ENCODE data around the gene THPO. TPM values are rescaled to one million over a fixed set of nuclear protein-coding genes. Genes with fewer than 3 reads are reported as not detected.

The THPO gene
- total and polyA plus RNA-seq, 12 donors = 0.16 to 1.3 (median 0.56) TPM; not detected in 3

DNA sequence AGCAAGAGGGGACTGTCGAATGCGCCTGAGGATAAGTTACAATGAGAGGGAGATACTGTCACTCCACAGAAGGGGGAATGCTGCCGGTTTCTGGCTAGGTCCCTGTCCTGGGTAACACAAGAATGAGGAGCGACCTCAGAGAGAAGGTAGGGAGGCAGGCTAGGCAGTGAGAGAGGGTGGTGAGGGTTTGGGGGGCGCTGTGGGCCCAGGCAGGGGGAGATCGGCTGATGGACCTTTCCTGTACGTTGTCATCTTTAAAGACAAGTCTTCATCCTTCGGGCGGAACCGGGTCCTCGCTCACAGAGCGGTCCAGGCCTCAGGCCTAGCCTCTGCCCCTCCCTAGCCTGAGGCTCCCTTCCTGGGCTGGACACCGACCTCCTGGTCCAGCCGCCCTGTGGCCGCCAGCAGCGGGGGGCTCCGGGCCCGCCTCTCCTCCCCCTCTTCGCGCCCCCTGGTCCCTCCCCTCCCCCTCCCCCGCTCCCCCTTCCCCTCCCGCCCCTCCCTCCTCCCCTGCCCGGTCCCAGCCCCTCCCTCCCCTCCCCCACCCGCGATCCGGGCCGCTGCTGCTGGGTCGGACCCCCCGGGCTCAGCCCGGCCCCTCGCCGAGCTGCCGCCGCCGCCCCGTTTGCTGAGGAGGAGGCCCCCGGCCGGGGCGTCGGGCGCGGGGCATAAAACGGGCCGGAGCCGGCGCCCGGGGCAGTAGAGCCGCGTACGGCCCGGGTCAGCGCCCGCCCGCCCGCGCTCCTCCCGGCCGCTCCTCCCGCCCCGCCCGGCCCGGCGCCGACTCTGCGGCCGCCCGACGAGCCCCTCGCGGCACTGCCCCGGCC, 1.6 kb upstream of the THPO start, which contains the start of gene CHRD:
CHRD (plus strand) TSS at position 697 of the 827 bp plus-strand sequence. CDS start 265 bp downstream, outside the sequence.
- Histone ChIP-seq H3K36me3 (peaks cover 0 to 11% (median 0%) of the 10 kb centered on the region in 9 donors), H3K4me1 (peaks cover 7 to 40% (median 21%) of the 10 kb centered on the region in 9 donors), H3K27me3 (peaks cover 5 to 77% (median 62%) of the 10 kb centered on the region in 7 donors), H3K4me3 (peak within 1 kb of the TSS; percentile 11 to 58 (median 54)), H3K9me3 (no peaks in the 10 kb centered on the region), H3K27ac (peak within 1 kb of the TSS; percentile 50 to 83 (median 78))
- ATAC-seq (peak in 7 of 8 donors; percentile 30 to 70 (median 59)), DNase-seq (peak in 1 of 2 donors; percentile 59)
- TF ChIP-seq, protein P1, sequence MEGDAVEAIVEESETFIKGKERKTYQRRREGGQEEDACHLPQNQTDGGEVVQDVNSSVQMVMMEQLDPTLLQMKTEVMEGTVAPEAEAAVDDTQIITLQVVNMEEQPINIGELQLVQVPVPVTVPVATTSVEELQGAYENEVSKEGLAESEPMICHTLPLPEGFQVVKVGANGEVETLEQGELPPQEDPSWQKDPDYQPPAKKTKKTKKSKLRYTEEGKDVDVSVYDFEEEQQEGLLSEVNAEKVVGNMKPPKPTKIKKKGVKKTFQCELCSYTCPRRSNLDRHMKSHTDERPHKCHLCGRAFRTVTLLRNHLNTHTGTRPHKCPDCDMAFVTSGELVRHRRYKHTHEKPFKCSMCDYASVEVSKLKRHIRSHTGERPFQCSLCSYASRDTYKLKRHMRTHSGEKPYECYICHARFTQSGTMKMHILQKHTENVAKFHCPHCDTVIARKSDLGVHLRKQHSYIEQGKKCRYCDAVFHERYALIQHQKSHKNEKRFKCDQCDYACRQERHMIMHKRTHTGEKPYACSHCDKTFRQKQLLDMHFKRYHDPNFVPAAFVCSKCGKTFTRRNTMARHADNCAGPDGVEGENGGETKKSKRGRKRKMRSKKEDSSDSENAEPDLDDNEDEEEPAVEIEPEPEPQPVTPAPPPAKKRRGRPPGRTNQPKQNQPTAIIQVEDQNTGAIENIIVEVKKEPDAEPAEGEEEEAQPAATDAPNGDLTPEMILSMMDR (IDR thresholded peaks at IDR 0.05) = no peak
- intact Hi-C loops (cut with DNase I) = loop anchor here in 8 of 10 donors (5.0 to 10.0 kb wide), 5 partner anchors 135 to 405 kb away; no protein-coding TSS in a partner anchor
- WGBS, 2 donors = 14 to 40% methylated on average over 13 to 52 of the region's 71 CpGs

DNA sequence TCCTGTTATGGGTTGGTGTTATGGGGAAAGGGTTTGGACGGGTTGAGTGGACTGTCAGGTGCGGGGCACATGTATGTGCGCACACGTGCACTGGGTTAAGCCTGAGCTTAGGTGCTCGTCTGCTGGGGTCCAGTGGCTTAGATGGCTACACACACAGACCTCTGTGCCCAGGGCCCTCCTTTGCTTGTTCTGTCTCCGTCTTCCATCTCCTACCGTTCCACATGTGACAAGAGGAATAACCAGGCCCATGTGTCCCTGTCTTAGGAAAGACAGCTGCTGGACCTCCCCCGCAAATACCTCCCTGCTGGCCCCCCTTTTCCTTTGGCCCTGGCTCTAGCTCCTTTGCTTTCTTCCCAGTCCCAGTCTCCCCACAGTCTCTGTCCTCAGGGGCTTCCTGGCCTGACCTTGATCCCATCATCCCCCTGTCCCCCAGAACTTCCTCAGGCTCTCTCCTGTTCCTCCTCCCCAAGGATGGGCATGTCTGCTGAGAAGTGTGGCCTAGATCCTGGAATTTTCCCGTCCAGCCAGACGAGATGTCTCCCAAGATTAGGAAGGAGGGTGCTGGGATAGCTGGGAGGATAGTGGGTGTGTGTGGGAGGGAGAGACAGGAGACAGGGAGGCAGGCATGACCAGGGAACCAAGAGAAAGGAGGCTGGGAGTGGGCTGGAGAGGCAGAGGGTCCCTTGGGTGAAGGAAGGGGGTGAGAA, 797 bp upstream of the THPO start:
- H3K9me3 ChIP-seq = no peaks in the 10 kb centered on the region
- peak overlapping the region in 6 of 10 donors; percentile 13 to 56 (median 44) for H3K4me3 ChIP-seq
- intact Hi-C loops (cut with DNase I) = loop anchor here in 8 of 10 donors (5.0 to 10.0 kb wide), 5 partner anchors 136 to 406 kb away; no protein-coding TSS in a partner anchor
- ATAC-seq (peak in 5 of 8 donors; percentile 1 to 32 (median 10)), DNase-seq (no peak)
- peaks cover 7 to 40% (median 21%) of the 10 kb centered on the region in 9 donors for H3K4me1 ChIP-seq
- peaks cover 5 to 74% (median 62%) of the 10 kb centered on the region in 7 donors for H3K27me3 ChIP-seq
- peaks cover 0 to 10% (median 0%) of the 10 kb centered on the region in 9 donors for H3K36me3 ChIP-seq
- TF ChIP-seq, protein P1 (IDR thresholded peaks at IDR 0.05) = no peak
- WGBS, 2 donors = 67 to 71% methylated on average over 10 of the region's 10 CpGs
- peak overlapping the region; percentile 50 to 83 (median 70) for H3K27ac ChIP-seq

DNA sequence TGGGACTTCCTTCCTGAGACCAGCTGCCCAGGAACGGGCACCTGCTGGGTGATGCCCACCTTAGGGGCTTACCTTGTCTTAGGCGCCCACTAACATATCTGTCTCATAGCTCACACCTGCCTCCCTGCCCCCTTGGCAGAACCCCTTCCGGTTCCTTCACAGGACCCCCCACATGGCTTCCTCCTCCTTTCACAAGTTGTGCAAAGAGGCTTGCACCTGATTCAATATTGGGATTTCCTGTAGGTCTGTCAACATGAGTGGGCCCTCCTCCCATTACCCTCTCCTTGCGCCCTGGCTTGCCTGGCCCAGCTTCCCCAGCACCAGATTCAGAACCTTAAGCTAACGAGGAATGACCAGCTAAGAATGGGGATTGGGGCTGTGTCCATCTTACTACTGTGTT, 633 bp downstream of the THPO start:
- Histone ChIP-seq H3K27ac (peak overlapping the region in 3 of 10 donors; percentile 19 to 81 (median 64)), H3K4me3 (no peak overlapping the region), H3K9me3 (no peaks in the 10 kb centered on the region), H3K36me3 (no peaks in the 10 kb centered on the region), H3K4me1 (peaks cover 9 to 47% (median 21%) of the 10 kb centered on the region in 9 donors), H3K27me3 (peaks cover 5 to 67% (median 53%) of the 10 kb centered on the region in 7 donors)
- 77 to 94% methylated on average over 5 of the region's 5 CpGs for WGBS, 2 donors
- DNase-seq (no peak), ATAC-seq (no peak)
- TF ChIP-seq, protein P1 (IDR thresholded peaks at IDR 0.05) = no peak
- intact Hi-C loops (cut with DNase I) = loop anchor here in 8 of 10 donors (5.0 to 10.0 kb wide), 5 partner anchors 137 to 407 kb away; no protein-coding TSS in a partner anchor

Data from heart right ventricle (tissue), 16 donors.